ENCODE measurements around the gene ISG20.
"Not testable (repeated sequence)": the region's sequence is repeated elsewhere in the genome, so short reads cannot be mapped to it uniquely, and the experiment has no call there.

The ISG20 gene

DNA sequence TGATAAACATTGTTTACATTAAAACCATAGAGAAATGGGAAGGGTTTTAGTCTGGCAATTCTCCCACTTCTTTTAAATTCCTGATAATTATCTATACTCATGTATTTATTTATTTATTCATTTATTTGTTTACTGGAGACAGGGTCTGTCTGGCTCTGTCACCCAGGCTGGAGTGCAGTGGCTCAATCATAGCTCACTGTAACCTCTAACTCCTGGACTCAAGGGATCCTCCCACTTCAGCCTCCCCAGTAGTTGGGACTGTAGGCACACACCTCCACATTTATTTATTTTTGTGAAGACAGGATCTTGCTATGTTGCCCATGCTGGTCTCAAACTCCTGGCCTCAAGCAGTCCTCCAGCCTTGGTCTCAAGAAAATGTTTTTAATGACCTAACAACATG, 20.1 kb upstream of the ISG20 start:
- DNase-seq (ENCODE audit: low read depth in 2 of 2), result no peak

DNA sequence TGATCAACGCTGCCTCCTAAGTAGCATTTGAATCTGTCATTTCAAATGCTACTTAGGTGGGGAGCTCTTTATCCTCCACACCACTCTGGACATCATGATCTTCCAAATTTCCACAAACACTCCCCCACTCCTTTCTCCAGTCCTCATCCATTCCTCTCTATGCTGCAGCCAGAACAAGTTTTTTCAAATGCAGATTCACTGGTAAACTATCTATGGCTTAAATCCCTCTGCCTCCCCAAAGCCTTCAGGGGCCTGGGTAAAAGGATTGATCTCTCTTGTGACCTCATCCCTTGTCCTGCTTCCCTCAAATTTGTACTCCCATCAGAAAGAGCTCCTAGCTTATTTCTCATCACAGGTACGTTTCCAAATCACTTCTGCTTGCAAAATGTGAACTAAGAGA, 19.0 kb upstream of the ISG20 start:
- no peak for DNase-seq (ENCODE audit: low read depth in 2 of 2)

DNA sequence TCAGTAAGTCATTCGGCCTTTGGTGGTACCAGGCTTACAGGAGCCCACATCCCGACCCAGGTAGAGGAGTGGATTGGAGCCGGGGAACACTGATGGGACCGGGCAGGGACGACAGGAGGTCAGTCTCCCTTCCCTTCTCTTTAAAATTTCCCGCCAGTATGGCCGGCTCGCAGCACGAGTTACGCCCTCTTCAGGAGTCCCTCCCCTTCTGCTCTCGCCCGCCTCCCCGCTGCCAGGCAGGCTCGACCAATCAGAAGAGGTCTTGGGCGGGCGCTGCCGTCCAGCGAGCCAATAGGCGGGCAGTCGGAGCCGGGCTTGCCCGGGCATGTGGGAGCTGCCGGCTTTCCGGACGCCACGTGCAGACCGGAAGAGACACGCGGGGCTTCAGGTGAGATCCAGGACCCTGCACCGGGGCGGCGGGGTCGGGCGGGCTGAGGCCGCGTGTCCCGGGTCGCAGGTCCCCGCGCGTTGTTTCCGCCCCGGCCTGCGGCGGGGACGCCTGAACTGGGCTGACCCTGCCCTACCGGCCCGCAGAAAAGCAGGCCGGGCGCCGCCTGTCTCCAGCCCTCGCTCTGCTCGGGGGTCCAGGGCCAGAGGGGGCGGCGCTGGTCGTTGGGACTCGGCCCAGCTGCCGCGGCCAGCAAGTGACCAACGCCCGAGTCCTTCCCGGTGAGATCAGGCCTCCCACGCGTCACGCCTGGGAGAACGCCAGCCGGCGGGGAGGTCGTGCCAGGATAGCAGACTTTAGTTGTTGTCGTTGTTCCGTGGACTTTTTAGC, 17.6 kb upstream of the ISG20 start, which contains the start of gene AEN:
TSS of gene AEN (plus strand) at position 346 of the 778 bp plus-strand sequence. CDS start 4,870 bp downstream, outside the sequence.
- peak; percentile 87 to 92 for DNase-seq (ENCODE audit: low read depth in 2 of 2)

DNA sequence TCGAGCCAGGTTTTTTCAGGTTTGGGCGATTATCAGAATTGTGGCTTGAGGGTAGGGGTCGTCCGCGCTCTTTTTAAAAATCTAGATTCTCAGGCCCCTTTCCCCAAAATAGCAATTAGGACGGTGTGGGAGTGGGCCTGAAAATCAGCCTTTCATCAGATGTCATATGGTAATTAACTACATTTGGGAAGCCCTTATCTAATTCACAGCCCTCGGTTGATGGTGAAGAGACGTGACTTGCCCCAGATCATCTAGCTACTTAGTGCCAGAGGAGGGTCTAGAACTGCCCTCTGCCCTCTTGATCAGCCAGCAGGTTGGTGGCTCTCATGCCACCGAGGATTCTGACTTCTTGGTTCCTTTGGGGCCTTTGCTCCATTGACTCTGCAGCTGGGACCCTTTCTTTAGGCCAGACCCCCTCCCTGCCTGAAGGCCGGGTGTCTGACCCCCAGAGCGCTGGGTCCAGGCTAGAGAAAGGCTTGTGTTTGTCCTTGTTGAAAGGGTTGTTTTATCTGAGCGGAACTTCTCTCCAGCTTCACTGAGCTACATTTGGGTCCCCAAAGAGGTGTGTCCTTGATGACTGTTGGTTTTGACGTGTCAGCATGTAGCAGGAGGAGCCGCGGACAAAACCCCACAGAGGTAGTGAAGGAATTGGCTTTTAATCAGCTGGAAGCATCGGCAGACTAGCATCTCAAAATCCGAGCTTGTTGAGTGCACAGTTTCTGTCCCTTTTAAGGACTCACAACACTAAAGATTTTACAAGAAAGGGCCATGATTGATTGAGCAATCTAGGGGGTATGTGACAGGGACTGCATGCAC, 16.8 kb upstream of the ISG20 start:
- no peak for DNase-seq (ENCODE audit: low read depth in 2 of 2)

DNA sequence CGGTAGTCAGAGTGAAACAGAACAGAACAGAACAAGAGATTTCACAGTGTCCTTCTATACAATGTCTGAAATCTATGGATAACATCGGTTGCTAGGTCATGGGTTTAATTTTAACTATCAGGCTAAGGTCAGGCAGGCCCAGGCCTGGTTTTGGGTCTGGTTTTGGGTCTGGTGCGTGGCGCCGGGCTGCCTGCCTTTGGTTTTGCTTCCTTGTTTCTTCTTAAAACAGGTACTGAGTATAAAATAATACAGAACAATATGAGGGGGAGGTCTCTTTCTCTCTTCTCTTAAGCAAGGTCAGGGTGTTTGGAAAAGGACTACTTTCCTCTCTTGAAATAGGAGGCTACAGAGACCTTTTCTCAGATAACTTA, 16.2 kb upstream of the ISG20 start:
- DNase-seq (ENCODE audit: low read depth in 2 of 2), result no peak

DNA sequence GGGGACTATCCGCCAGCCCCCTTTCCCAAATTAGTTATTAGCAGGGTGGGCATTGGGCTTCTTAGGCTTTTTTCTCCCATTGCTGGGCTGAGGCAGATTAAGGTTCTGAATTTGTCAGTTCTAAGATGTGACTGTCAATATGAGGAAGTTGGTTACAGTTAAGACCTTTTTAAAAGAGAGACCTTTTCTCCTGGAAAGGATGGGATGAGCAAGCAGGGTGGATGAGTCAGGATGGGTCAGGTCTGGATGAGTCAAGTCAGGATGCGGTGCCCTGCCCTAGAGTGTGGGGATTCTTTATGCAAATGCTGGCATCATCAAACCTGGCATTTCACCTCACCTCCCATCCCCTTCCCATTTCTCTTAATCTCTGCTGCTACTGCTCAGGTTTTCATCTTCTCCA, 15.8 kb upstream of the ISG20 start:
- DNase-seq (ENCODE audit: low read depth in 2 of 2), result peak in 1 of 2 donors; percentile 66

DNA sequence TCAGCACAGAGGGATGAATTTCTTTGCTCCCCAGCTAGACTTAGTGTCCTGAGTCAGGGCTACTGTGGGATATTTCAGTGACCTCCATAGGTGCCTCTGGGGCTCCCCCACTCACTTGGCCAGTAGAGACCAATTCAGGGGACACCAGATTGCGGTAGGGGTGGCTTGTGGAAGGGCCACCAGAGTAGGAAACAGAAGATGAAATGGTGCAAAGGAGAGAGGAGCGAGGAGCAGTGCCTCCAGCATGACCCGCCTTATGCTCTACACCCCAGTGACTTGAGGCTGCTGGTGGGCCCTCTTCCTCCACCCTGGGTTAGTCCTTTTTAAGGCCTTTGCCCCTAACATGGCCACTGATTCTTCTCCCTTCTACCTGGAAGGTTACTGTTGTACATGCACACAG, 15.2 kb upstream of the ISG20 start:
- no peak for DNase-seq (ENCODE audit: low read depth in 2 of 2)

DNA sequence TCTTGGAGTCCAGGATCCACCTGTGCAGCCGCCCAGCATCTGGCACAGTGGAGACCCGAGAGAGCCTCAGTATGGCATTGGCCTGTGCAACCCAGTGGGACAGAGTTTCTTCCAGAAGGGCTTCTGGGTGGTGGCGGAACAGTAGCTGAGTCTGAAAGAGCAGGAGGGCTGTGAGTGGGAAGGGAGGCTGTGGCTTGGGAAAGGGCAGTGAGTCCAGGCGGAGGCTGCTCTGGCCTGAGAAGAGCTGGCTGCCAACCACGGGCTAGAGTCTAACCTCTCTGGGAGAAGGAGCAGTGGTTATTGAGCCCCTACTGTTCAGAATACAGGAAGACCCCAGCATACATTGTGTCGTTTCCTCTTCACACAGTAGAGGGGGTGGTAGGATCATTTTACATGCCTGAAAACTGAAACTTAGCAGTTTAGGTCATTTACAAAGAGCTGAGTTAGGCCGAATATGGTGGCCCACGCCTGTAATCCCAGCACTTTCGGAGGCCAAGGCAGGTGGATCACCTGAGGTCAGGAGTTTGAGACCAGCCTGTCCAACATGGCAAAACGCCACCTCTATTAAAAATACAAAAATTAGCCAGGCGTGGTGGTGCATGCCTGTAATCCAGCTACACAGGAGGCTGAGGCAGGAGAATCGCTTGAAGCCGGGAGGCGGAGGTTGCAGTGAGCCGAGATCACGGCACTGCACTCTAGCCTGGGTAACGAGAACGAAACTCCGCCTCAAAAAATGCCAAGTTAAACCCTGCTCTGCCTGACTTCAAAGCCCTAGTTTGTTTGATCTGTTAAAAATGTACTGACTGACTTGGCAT, 14.5 kb upstream of the ISG20 start:
- no peak for DNase-seq (ENCODE audit: low read depth in 2 of 2)

DNA sequence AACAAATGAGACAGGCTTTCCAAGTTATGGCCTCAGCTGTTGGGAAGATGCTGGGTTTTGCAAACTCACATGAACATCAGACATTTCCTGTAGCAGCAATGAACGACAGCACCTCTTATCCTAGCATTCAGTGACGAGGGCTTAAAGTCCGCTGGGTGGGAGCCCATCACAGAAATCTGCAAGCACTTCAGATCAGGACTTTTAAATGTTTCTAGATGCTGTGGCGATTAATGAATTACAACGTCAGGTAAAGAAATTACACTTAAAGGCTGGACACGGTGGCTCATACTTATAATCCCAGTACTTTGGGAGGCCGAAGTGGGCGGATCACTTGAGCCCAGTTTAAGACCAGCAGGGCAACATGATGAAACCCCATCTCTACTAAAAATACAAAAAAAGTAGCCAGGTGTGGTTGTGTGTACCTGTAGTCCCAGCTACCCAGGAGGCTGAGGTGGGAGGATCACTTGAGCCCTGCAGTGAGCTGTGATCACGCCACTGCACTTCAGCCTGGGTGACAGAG, 13.8 kb upstream of the ISG20 start:
- no peak for DNase-seq (ENCODE audit: low read depth in 2 of 2)

DNA sequence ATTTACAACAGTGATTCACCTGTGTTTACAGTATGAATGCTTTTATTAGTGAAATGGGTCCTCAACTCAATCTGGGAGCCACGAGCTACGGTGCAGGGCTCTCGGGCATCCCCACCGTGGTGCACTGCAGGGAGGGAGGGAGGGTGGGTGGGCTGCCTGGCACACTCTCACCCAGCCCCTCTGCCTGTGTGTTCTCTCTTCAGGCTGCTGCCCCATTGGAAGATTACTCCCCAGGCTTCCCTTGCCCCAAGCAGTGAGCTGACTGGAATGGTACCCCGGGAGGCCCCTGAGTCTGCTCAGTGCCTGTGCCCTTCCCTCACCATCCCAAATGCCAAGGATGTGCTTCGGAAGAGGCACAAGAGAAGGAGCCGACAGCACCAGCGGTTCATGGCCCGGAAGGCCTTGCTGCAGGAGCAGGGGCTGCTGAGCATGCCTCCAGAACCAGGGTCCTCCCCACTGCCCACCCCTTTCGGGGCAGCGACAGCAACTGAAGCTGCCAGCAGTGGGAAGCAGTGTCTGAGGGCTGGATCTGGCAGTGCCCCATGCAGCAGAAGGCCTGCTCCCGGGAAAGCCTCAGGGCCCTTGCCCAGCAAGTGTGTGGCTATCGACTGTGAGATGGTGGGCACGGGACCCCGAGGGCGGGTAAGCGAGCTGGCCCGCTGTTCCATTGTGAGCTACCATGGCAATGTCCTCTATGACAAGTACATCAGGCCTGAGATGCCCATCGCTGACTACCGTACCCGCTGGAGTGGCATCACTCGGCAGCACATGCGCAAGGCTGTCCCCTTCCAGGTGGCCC, 12.7 kb upstream of the ISG20 start:
- no peak for DNase-seq (ENCODE audit: low read depth in 2 of 2)

DNA sequence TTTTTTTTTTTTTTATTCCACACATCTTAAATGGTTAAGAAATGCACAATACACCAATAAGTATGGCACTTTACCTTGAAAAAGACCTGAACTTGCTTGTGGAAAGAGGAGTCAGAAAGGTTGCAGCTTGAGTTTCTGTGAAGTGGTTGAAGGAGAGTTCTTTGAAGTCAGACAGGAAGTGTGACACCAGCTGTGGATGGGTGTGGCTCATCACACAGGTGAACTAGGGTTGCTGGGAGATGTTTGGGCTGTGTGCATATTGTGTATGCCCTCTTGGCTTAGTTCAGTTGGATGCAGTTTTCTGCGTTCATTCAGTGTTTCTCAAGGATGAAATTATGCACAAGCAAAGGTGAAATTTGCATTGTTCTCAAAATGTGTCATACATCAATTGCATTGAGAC, 11.4 kb upstream of the ISG20 start:
- DNase-seq (ENCODE audit: low read depth in 2 of 2), result no peak

DNA sequence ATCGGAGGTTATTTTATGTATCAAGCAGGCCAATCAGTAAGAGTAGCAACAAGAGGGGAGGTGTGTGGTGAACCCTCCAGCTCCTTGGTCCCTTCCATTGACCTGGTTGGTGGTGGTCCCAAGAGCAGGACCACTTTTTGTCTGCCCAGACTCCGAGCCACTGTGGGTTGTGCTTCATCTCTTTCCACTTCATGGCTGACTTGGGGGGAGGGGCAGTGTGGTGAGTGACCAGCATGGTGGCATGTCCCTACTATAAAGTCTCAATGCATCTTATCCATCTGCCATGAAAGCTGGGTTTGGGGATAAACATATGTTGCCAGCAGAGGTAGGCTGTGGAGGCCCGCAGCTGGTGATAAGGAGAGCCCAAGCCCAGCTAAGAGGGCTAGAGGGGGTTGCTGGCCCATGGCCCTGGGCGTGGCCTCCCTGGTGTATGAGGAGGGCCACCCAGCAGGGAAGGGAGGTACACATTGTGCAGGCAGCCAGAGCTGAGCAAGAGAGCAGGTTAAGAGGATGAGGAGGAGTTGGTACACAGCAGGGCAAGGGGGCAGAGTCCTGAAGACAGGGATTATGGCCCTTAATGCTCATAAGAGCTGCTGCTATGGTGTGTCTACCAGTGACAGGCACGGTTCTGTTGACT, 10.7 kb upstream of the ISG20 start:
- no peak for DNase-seq (ENCODE audit: low read depth in 2 of 2)

DNA sequence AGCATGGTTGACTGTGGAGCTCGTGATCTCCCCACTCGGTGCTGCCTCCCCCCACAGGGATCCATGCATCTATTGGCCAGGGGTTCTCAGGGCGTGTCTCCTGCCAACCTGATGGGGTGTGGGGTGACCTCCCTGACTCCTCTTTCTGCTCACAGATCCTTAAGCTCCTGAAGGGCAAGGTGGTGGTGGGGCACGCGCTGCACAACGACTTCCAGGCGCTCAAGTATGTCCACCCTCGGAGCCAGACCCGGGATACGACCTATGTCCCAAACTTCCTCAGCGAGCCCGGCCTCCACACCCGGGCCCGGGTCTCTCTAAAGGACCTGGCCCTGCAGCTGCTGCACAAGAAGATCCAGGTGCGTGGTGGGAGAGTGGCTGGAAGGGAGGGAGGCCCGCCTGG, 9.7 kb upstream of the ISG20 start:
- no peak for DNase-seq (ENCODE audit: low read depth in 2 of 2)

DNA sequence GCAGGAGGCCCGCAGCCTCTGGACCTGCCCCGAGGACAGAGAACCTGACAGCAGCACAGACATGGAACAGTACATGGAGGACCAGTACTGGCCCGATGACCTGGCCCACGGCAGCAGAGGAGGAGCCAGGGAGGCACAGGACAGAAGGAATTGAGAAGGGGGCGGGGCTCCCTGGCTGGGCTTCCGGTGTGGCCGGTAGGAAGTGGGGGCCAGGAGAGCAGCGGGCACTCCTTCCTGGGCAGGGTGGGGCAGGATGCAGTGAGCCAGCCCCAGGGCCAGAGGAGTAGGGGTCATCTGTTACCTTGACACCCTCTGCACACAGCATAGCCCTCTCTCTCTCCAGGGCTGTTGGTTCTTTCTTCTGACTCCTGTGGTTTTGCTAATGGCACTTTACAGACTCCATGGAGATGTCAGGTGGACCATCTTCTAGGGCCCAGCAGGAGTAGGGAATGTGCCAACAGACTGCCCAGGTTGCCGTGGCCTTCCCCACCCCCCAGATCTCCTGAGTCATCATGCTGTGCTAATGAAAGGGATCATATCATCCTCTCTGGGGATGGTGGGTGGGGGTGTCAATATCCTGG, 8.6 kb upstream of the ISG20 start:
- DNase-seq (ENCODE audit: low read depth in 2 of 2), result no peak

DNA sequence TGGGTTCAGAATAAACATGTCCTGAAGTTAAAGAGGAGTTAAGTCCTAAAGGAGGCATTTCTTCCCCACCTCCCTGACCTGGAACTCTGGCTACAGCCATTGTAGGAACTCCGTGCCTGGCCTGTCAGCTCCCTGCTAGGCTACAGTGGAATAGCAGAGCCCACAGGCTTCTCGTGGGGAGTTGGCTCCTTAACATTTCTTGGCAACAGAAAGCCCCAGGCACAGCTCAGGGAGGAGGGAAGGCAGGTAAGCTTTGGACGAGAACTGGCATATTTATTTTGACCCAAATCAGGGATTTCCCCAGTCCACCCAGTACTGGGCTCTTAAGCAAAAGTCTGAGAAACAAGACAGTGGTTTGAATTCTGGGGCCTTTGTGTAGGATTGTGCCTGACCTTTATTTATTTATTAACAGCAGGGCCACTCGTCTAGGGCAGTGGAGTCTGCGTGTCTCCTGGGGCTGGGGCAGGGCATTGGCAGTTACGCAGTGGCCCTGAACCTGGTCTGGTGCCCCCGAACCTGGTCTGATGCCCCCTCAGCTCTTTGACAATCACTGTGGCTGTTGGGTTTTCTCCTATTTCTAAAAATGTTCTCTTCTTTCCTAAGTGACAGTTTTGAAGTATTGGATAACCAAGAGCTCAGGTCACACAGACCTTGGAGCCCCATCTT, 7.9 kb upstream of the ISG20 start:
- no peak for DNase-seq (ENCODE audit: low read depth in 2 of 2)

DNA sequence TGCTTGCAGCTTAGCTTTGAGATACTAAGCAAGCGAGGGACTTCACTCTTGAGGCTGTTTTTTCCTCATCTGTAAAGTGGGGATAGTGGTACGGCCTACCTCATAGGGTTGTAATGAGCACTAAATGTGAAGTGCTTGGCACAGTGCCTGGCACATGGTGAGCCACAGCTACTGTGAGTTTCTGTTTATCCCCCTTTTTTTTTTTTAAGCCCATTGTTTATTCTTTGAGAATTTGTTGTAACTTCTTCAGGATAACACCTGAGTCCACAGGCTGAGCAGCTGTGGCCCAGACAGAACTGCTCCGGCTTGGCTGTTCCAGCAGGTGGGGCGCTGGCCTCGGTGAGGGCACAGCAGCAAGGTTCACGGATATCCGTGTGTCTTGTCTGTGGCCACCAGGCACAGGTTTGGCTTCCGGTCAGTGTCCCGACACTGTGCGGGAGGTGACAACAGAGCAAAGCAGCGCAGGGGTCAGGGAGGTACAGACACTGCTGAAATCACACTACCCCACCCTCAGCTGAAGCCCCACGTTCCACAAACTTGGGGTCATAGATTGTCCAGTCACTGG, 7.3 kb upstream of the ISG20 start:
- DNase-seq (ENCODE audit: low read depth in 2 of 2), result no peak

DNA sequence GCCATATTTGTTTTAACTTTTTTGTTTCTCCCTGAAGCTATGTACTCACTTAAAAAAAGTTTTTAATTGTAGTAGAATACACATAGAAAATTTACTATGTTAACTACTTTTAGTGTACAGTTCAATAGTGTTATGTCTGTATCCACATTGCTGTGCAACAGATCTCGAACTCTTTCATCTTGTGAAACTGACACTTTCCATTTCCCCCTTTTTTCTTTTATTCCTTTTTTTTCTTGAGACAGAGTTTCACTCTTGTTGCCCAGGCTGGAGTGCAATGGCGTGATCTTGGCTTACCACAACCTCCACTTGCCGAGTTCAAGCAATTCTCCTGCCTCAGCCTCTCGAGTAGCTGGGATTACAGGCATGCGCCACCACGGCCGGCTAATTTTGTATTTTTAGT, 6.0 kb upstream of the ISG20 start:
- not testable (repeated sequence) for DNase-seq (ENCODE audit: low read depth in 2 of 2)

DNA sequence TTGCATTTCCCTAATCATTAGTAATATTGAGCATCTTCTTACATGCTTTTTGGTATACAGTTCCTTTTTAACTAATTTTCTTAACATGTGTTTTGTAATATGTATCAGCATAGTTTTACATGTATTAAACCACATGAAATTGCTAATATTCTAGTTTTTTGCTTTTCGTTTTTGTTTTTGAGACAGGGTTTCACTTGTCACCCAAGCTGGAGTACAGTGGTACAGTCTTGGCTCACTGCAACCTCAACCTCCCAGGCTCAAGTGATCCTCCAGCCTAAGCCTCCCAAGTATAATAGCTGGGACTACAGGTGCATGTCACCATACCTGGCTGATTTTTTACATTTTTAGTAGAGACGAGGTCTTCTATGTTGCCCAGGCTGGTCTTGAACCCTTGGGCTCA, 4.4 kb upstream of the ISG20 start:
- DNase-seq (ENCODE audit: low read depth in 2 of 2), result no peak

DNA sequence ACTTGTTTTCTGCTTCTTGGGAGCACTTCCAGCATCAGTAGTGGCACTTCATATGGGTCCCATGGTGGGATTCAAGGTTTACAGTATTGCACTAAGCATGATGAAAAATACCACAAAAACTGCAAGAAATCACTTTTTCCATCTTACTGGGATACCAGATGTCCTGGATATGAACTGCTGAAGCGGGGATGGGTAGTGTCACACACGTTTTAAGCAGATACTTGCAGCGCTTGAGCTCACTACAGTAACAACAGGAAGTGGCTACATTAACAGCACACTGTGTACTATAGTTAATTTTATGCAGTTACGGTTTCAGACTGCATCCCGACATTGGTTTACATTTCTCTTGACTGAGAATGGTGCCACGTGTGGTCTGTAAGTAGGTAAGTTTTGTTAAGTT, 3.5 kb upstream of the ISG20 start:
- DNase-seq (ENCODE audit: low read depth in 2 of 2), result no peak

DNA sequence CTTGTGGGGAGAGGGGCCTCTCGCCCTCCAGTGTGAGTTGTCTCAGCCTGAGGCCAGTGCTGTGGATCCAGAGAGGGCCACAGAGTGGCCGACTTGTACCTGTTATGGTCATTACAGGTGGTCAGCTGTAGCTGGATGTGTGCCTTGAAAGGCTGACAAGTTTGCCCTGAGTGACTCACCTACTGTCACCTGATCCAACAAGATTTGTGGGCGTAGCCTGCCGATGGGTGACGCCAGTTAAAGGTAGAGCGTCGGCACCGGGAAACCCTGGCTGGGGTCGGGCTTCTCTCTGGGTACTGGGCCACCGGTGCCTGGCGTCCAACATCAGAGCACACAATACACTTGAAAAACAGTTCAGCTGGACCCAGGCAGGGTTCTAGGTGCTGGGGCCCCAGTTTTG, 2.8 kb upstream of the ISG20 start:
- DNase-seq (ENCODE audit: low read depth in 2 of 2), result no peak

All from stimulated activated CD4-positive, alpha-beta T cell treated with anti-CD3 and anti-CD28 coated beads, Interleukin-4, amount 100 ng/mL, for 48 hours (primary cell).